ENCODE data around the gene MAD1L1. TPM values are rescaled to one million over a fixed set of nuclear protein-coding genes. Genes with fewer than 3 reads are reported as not detected.
A peak's percentile ranks its signal among the peaks of the same experiment; 100 is the strongest.

The MAD1L1 gene
- total and polyA plus RNA-seq, 2 of the 13 experiments (the other 11 are each of a cell fraction or from before 2014, with no cell fraction given): 17.4 to 64.7 TPM

DNA sequence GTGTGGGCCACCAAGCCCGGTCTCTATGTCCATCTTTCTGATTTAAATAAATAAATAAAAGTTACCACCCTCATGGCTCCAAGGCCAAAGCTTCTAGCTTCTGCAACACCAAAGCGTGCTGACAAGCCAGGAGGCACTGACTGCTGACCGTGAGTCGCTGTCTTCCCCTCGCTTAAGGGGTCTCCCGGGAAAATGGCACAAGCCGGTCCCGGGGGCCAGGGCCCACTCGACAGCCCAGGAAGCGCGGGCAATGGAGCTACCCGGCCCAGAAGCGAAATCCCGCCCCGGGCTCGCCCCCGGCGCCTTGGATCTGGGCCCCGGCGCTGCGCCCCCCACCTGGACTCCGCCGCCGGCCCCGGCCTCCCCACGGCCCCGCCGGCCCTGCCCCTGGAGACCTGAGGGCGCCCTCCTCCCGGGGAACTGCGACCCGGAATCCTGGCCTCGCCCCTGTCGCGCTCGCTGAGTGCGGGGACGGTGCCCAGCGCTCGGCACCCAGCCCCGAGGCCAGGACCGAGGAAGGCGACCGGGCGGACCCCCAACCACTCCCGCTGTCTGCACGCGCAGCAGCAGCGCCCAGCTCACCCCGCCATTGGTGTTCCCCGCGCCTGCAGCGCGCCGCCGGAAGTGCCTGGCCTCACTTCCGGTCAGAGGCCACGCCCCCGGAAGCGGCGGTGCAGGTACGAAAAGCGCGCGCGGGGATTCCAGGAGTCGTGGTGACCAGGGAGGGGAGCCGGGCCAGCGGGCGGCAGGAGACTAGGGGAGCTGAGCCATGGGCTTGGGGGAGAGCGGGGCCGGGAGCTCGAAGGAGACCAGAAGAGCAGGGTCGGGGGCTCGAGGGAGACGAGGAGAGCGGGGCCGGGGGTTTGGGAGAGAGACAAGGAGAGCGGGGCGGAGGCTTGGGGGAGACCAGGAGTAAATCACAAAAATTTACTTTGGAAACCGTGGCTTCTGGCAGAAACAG lies 9.1 kb upstream of the MAD1L1 start, which contains the start of the genes MRM2 and NUDT1 (continued):
- TF ChIP-seq NFYC (CRISPR knock-in tag; IDR thresholded peaks at IDR 0.05): peak; percentile 27; the same call in 1 of the 2 replicates
- no peak; the same call in 1 of the 2 replicates for TF ChIP-seq NFKB2 (CRISPR knock-in tag; IDR thresholded peaks at IDR 0.05; ENCODE audit: borderline replicate concordance)
- TF ChIP-seq, protein P1, sequence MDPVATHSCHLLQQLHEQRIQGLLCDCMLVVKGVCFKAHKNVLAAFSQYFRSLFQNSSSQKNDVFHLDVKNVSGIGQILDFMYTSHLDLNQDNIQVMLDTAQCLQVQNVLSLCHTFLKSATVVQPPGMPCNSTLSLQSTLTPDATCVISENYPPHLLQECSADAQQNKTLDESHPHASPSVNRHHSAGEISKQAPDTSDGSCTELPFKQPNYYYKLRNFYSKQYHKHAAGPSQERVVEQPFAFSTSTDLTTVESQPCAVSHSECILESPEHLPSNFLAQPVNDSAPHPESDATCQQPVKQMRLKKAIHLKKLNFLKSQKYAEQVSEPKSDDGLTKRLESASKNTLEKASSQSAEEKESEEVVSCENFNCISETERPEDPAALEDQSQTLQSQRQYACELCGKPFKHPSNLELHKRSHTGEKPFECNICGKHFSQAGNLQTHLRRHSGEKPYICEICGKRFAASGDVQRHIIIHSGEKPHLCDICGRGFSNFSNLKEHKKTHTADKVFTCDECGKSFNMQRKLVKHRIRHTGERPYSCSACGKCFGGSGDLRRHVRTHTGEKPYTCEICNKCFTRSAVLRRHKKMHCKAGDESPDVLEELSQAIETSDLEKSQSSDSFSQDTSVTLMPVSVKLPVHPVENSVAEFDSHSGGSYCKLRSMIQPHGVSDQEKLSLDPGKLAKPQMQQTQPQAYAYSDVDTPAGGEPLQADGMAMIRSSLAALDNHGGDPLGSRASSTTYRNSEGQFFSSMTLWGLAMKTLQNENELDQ (CRISPR knock-in tag; IDR thresholded peaks at IDR 0.05; ENCODE audit: borderline replicate concordance): no peak
- TF ChIP-seq, protein P2, sequence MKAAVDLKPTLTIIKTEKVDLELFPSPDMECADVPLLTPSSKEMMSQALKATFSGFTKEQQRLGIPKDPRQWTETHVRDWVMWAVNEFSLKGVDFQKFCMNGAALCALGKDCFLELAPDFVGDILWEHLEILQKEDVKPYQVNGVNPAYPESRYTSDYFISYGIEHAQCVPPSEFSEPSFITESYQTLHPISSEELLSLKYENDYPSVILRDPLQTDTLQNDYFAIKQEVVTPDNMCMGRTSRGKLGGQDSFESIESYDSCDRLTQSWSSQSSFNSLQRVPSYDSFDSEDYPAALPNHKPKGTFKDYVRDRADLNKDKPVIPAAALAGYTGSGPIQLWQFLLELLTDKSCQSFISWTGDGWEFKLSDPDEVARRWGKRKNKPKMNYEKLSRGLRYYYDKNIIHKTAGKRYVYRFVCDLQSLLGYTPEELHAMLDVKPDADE (CRISPR knock-in tag; IDR thresholded peaks at IDR 0.05): no peak
- TF ChIP-seq, protein P3, sequence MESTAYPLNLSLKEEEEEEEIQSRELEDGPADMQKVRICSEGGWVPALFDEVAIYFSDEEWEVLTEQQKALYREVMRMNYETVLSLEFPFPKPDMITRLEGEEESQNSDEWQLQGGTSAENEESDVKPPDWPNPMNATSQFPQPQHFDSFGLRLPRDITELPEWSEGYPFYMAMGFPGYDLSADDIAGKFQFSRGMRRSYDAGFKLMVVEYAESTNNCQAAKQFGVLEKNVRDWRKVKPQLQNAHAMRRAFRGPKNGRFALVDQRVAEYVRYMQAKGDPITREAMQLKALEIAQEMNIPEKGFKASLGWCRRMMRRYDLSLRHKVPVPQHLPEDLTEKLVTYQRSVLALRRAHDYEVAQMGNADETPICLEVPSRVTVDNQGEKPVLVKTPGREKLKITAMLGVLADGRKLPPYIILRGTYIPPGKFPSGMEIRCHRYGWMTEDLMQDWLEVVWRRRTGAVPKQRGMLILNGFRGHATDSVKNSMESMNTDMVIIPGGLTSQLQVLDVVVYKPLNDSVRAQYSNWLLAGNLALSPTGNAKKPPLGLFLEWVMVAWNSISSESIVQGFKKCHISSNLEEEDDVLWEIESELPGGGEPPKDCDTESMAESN (CRISPR knock-in tag; conservative IDR thresholded peaks at IDR 0.05): peak; percentile 88
- no peak for TF ChIP-seq ZNF264 (CRISPR knock-in tag; IDR thresholded peaks at IDR 0.05)
- peak; percentile 78; the same call in 1 of the 2 replicates for TF ChIP-seq ZFP36L1 (CRISPR knock-in tag; IDR thresholded peaks at IDR 0.05)
- TF ChIP-seq, protein P4, sequence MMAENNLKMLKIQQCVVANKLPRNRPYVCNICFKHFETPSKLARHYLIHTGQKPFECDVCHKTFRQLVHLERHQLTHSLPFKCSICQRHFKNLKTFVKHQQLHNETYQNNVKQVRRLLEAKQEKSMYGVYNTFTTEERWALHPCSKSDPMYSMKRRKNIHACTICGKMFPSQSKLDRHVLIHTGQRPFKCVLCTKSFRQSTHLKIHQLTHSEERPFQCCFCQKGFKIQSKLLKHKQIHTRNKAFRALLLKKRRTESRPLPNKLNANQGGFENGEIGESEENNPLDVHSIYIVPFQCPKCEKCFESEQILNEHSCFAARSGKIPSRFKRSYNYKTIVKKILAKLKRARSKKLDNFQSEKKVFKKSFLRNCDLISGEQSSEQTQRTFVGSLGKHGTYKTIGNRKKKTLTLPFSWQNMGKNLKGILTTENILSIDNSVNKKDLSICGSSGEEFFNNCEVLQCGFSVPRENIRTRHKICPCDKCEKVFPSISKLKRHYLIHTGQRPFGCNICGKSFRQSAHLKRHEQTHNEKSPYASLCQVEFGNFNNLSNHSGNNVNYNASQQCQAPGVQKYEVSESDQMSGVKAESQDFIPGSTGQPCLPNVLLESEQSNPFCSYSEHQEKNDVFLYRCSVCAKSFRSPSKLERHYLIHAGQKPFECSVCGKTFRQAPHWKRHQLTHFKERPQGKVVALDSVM (CRISPR knock-in tag; IDR thresholded peaks at IDR 0.05): peak; percentile 71
- TF ChIP-seq HDAC2 (CRISPR knock-in tag; IDR thresholded peaks at IDR 0.05): peak; percentile 60
- TF ChIP-seq, protein P5, sequence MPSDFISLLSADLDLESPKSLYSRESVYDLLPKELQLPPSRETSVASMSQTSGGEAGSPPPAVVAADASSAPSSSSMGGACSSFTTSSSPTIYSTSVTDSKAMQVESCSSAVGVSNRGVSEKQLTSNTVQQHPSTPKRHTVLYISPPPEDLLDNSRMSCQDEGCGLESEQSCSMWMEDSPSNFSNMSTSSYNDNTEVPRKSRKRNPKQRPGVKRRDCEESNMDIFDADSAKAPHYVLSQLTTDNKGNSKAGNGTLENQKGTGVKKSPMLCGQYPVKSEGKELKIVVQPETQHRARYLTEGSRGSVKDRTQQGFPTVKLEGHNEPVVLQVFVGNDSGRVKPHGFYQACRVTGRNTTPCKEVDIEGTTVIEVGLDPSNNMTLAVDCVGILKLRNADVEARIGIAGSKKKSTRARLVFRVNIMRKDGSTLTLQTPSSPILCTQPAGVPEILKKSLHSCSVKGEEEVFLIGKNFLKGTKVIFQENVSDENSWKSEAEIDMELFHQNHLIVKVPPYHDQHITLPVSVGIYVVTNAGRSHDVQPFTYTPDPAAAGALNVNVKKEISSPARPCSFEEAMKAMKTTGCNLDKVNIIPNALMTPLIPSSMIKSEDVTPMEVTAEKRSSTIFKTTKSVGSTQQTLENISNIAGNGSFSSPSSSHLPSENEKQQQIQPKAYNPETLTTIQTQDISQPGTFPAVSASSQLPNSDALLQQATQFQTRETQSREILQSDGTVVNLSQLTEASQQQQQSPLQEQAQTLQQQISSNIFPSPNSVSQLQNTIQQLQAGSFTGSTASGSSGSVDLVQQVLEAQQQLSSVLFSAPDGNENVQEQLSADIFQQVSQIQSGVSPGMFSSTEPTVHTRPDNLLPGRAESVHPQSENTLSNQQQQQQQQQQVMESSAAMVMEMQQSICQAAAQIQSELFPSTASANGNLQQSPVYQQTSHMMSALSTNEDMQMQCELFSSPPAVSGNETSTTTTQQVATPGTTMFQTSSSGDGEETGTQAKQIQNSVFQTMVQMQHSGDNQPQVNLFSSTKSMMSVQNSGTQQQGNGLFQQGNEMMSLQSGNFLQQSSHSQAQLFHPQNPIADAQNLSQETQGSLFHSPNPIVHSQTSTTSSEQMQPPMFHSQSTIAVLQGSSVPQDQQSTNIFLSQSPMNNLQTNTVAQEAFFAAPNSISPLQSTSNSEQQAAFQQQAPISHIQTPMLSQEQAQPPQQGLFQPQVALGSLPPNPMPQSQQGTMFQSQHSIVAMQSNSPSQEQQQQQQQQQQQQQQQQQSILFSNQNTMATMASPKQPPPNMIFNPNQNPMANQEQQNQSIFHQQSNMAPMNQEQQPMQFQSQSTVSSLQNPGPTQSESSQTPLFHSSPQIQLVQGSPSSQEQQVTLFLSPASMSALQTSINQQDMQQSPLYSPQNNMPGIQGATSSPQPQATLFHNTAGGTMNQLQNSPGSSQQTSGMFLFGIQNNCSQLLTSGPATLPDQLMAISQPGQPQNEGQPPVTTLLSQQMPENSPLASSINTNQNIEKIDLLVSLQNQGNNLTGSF (CRISPR knock-in tag; IDR thresholded peaks at IDR 0.05): no peak
- peak; percentile 66; the same call in 1 of the 2 replicates for TF ChIP-seq NFATC3 (CRISPR knock-in tag; IDR thresholded peaks at IDR 0.05)
- TF ChIP-seq MIXL1 (CRISPR knock-in tag; IDR thresholded peaks at IDR 0.05): 0 out of 2 replicates have a peak, but pooled peaks have one; percentile 33
- no peak for TF ChIP-seq JDP2 (CRISPR knock-in tag; IDR thresholded peaks at IDR 0.05; ENCODE audit: borderline replicate concordance)

Measured in HepG2 (cell line).